Esophagus muscularis mucosa (tissue), 3 donors: ENCODE data around the gene GRM4.

Source experiments
- CTCF ChIP-seq, 3 experiments: fragments of 200-600 bp in 2 of 3; fragments of 450-650 bp in 1 of 3; sonication (generic) in 2 of 3; IDR thresholded peaks; one replicate each; pipeline ENCODE4 v1.5.1; 2017 to 2019; ENCODE audit warnings: antibody characterized with exemption in 3 of 3, mild to moderate bottlenecking in 2 of 3, moderate library complexity in 1 of 3
- POLR2A ChIP-seq: fragments of 450-650 bp; IDR thresholded peaks from one replicate; pipeline ENCODE4 v1.6.1; 2017; ENCODE audit warnings: antibody characterized with exemption, moderate library complexity, mild to moderate bottlenecking, low read depth

GRCh38 chr6:33979750-33980149, 166.1 kb downstream of the GRM4 start:
- TF ChIP-seq CTCF (IDR thresholded peaks at IDR 0.05), result no peak
- TF ChIP-seq POLR2A, result no peak
